GM21619 (cell line): ENCODE results near the gene DNHD1.

Experiments
- ATAC-seq: cut with Tn5 transposase; IDR thresholded peaks from one replicate; pipeline ENCODE4 v1.9.1; 2021; ENCODE audit not compliant: unreplicated experiment

The DNHD1 gene

GRCh38 chr11:6530848-6531247, 33.8 kb downstream of the DNHD1 start:
- ATAC-seq = no peak

- ATAC-seq = peak; percentile 56
Measured at GRCh38 chr11:6531267-6531752, 34.2 kb downstream of the DNHD1 start.

- ATAC-seq = no peak
Measured at GRCh38 chr11:6538456-6538855, 41.4 kb downstream of the DNHD1 start.

- ATAC-seq = no peak
Measured at GRCh38 chr11:6538945-6539344, 41.9 kb downstream of the DNHD1 start.

- no peak for ATAC-seq
Measured at GRCh38 chr11:6539748-6540268, 42.7 kb downstream of the DNHD1 start.

- no peak for ATAC-seq
Measured at GRCh38 chr11:6541356-6541755, 44.3 kb downstream of the DNHD1 start.

GRCh38 chr11:6542727-6543126, 45.6 kb downstream of the DNHD1 start:
- ATAC-seq = no peak

GRCh38 chr11:6544921-6545850, 48.1 kb downstream of the DNHD1 start:
- ATAC-seq = no peak

GRCh38 chr11:6545917-6546605, 49.0 kb downstream of the DNHD1 start:
- no peak for ATAC-seq

- no peak for ATAC-seq
Measured at GRCh38 chr11:6546735-6547134, 49.7 kb downstream of the DNHD1 start.

- no peak for ATAC-seq
Measured at GRCh38 chr11:6547177-6547576, 50.1 kb downstream of the DNHD1 start.

- no peak for ATAC-seq
Measured at GRCh38 chr11:6548121-6548520, 51.0 kb downstream of the DNHD1 start.

- ATAC-seq = no peak
Measured at GRCh38 chr11:6548641-6549040, 51.6 kb downstream of the DNHD1 start.

GRCh38 chr11:6553634-6554033, 56.6 kb downstream of the DNHD1 start:
- no peak for ATAC-seq

- no peak for ATAC-seq
Measured at GRCh38 chr11:6554828-6555706, 58.0 kb downstream of the DNHD1 start.

GRCh38 chr11:6556139-6556949, 59.3 kb downstream of the DNHD1 start:
- no peak for ATAC-seq

GRCh38 chr11:6557063-6557462, 60.0 kb downstream of the DNHD1 start:
- ATAC-seq = no peak

- ATAC-seq = no peak
Measured at GRCh38 chr11:6557761-6558674, 60.9 kb downstream of the DNHD1 start.

GRCh38 chr11:6559369-6559768, 62.3 kb downstream of the DNHD1 start:
- no peak for ATAC-seq
